A549 (cell line): ENCODE results near the gene UAP1. TPM values are rescaled to one million over a fixed set of nuclear protein-coding genes. Genes with fewer than 3 reads are reported as not detected.

Source experiments
- ATAC-seq, 2 experiments: fragments of 200-7000 bp in 1 of 2; fragments of >200 bp in 1 of 2; cut with Nextera tagmentation in 1 of 2; cut with Tn5 transposase in 1 of 2; 3 replicates each; pipeline versions ENCODE4 v1.8.0 to v1.9.1; 2018 to 2020; ENCODE audit warnings: mild to moderate bottlenecking in 1 of 2, moderate library complexity in 1 of 2
- CTCF ChIA-PET: fragments of 300-600 bp; sonication (Branson Sonifier 250); formaldehyde crosslinking; extraction: SDS; loops from one replicate; lab custom pipeline; 2021; ENCODE audit warnings: antibody characterized with exemption, inconsistent platforms; lab: Yijun Ruan, JAX
- POLR2A ChIA-PET: fragments of 350-600 bp; formaldehyde crosslinking; extraction: SDS; loops from one replicate; lab custom pipeline; 2021; ENCODE audit warnings: antibody characterized with exemption, inconsistent platforms; lab: Yijun Ruan, JAX
- DNase-seq, 2 experiments: peaks; one replicate each; pipeline versions ENCODE4 v3.0.0 to v3.0.0-alpha.2; 2011 to 2016; ENCODE audit warnings: low read depth in 1 of 2, low spot score in 1 of 2
- FAIRE-seq: peaks from 2 replicates; lab custom pipeline; 2011; peaks lifted over from hg19 to GRCh38; lab: Jason Lieb, UNC
- H3K27ac ChIP-seq, 2 experiments: fragments of >200 bp; sonication (Bioruptor Twin); formaldehyde crosslinking; 3 replicates each; pipeline ENCODE4 v1.5.1; 2016 to 2017
- H3K4me1 ChIP-seq: fragments of >200 bp; sonication (Bioruptor Twin); formaldehyde crosslinking; 3 replicates; pipeline ENCODE4 v1.6.1; 2016
- H3K4me2 ChIP-seq: fragments of >200 bp; sonication (Bioruptor Twin); formaldehyde crosslinking; 3 replicates; pipeline ENCODE4 v1.6.1; 2016
- H3K4me3 ChIP-seq: fragments of >200 bp; sonication (Bioruptor Twin); formaldehyde crosslinking; 3 replicates; pipeline ENCODE4 v1.5.1; 2016
- H3K9me3 ChIP-seq: fragments of >200 bp; sonication (Bioruptor Twin); formaldehyde crosslinking; 3 replicates; pipeline ENCODE4 v1.6.1; 2016
- CBX8 ChIP-seq: fragments of 200-600 bp; sonication (generic); IDR thresholded peaks from 2 replicates; pipeline ENCODE4 v1.6.1; 2016
- CEBPB ChIP-seq, 2 experiments: fragments of >200 bp in 1 of 2; sonication (Bioruptor Twin) in 1 of 2; formaldehyde crosslinking in 1 of 2; IDR thresholded peaks; 2 replicates each; pipeline ENCODE4 v1.6.1; 2012 to 2016
- FOXS1 ChIP-seq: fragments of 250-450 bp; sonication (Bioruptor Pico); IDR thresholded peaks from 2 replicates; pipeline ENCODE4 v1.5.0; 2020; ENCODE audit warnings: mild to moderate bottlenecking, moderate library complexity
- GATA3 ChIP-seq: IDR thresholded peaks from 2 replicates; pipeline ENCODE4 v1.6.1; 2012; ENCODE audit warnings: borderline replicate concordance
- MAFK ChIP-seq: fragments of 450-650 bp; IDR thresholded peaks from 2 replicates; pipeline ENCODE4 v1.6.1; 2014; ENCODE audit not compliant: partially characterized antibody
- MAX ChIP-seq: IDR thresholded peaks from 2 replicates; pipeline ENCODE4 v1.6.1; 2012
- PHF8 ChIP-seq: fragments of 200-600 bp; sonication (generic); IDR thresholded peaks from 2 replicates; pipeline ENCODE4 v1.6.1; 2016; ENCODE audit warnings: low read depth, mild to moderate bottlenecking, antibody characterized with exemption, moderate library complexity, borderline replicate concordance
- RAD21 ChIP-seq, 2 experiments: fragments of >200 bp in 1 of 2; sonication (Bioruptor Twin) in 1 of 2; formaldehyde crosslinking in 1 of 2; IDR thresholded peaks in 1 of 2; conservative IDR thresholded peaks in 1 of 2; 2 replicates in 1 of 2; 3 replicates in 1 of 2; pipeline ENCODE4 v1.6.1; 2012 to 2018; ENCODE audit warnings: inconsistent platforms in 1 of 2
- RCOR1 ChIP-seq: fragments of 150-350 bp; IDR thresholded peaks from 2 replicates; pipeline ENCODE4 v1.6.1; 2014; ENCODE audit warnings: antibody characterized with exemption, low read length, low read depth
- SREBF2 ChIP-seq: fragments of 450-650 bp; IDR thresholded peaks from 2 replicates; pipeline ENCODE4 v1.6.1; 2014; ENCODE audit warnings: mild to moderate bottlenecking, moderate library complexity
- TP53 ChIP-seq: fragments of 250-450 bp; sonication (Bioruptor Pico); IDR thresholded peaks from 2 replicates; pipeline ENCODE4 v1.5.0; 2021; ENCODE audit warnings: mild to moderate bottlenecking, moderate library complexity
- ZC3H11A ChIP-seq: fragments of 450-650 bp; IDR thresholded peaks from 2 replicates; pipeline ENCODE4 v1.6.1; 2014; ENCODE audit warnings: antibody characterized with exemption, mild to moderate bottlenecking
- ZSCAN20 ChIP-seq: fragments of 250-450 bp; sonication (Bioruptor Pico); IDR thresholded peaks from 2 replicates; pipeline ENCODE4 v1.8.0; 2022; ENCODE audit warnings: mild to moderate bottlenecking, moderate library complexity
- WGBS: methylation state at CpG from one replicate; pipeline ENCODE4 v1.1.6; 2017; ENCODE audit errors: missing lambda C conversion rate; 5-methylcytosine and 5-hydroxymethylcytosine counted together
- polyA plus RNA-seq, 4 experiments: library from polyadenylated mRNA; depleted of rRNA in 3 of 4; stranded (reverse); fragments of >200 nt; fragmentation: RNase III in 1 of 4; extraction: RNeasy Plus Mini Kit Qiagen cat#74134 plus additional on column Dnase treatment in 1 of 4; gene quantifications; 2 replicates in 3 of 4; 3 replicates in 1 of 4; pipeline ENCODE4 v1.2.3, GENCODE V29; 2011 to 2017
- small RNA-seq, 6 experiments: library from RNA; depleted of rRNA; stranded (forward); fragments of <200 nt; gene quantifications; one replicate each; pipeline ENCODE3, GENCODE V24; 2012

The UAP1 gene
- polyA plus RNA-seq, 2 of the 4 experiments (the other 2 are of a cell fraction), result 19.8 to 25.3 TPM

GRCh38 chr1:162644986-162645314 lies 83.4 kb downstream of the UAP1 start:
- POLR2A ChIA-PET, result no interaction called here
- H3K4me3 ChIP-seq, result no peak overlapping the region
- TF ChIP-seq MAFK (peak; percentile 68), RCOR1 (no peak)
- DNase-seq (no peak), FAIRE-seq (no peak), ATAC-seq (no peak)
- H3K27ac ChIP-seq, result no peak overlapping the region
- H3K4me1 ChIP-seq, result no peaks in the 10 kb centered on the region
- no peak overlapping the region for H3K4me2 ChIP-seq
- H3K9me3 ChIP-seq, result no peaks in the 10 kb centered on the region
- 59% methylated on average over 3 of the region's 3 CpGs for WGBS
- CTCF ChIA-PET, result interaction anchor here (1.2 kb wide), 1 partner anchor 32 kb away, joined by 3 read pairs; no protein-coding TSS in a partner anchor

GRCh38 chr1:162645666-162646065 lies 84.1 kb downstream of the UAP1 start:
- Histone ChIP-seq H3K9me3 (no peaks in the 10 kb centered on the region), H3K27ac (no peak overlapping the region), H3K4me1 (no peaks in the 10 kb centered on the region), H3K4me2 (no peak overlapping the region), H3K4me3 (no peak overlapping the region)
- WGBS, result 56% methylated on average over 4 of the region's 4 CpGs
- ChIA-PET POLR2A (no interaction called here), CTCF (no interaction called here)
- DNase-seq (no peak), FAIRE-seq (no peak), ATAC-seq (no peak)
- no peak for TF ChIP-seq PHF8
- TF ChIP-seq ZSCAN20 (CRISPR knock-in tag), result no peak
- TF ChIP-seq ZC3H11A, result no peak
- no peak for TF ChIP-seq GATA3
- TF ChIP-seq TP53 (CRISPR knock-in tag), result no peak
- TF ChIP-seq MAFK, result no peak
- TF ChIP-seq CEBPB (IDR thresholded peaks at IDR 0.05), result no peak
- no peak for TF ChIP-seq FOXS1 (CRISPR knock-in tag)
- no peak for TF ChIP-seq SREBF2
- TF ChIP-seq CBX8, result no peak
- TF ChIP-seq RAD21 (conservative IDR thresholded peaks at IDR 0.05 in 1 of 2, IDR thresholded peaks at IDR 0.05 in 1 of 2), result no peak

GRCh38 chr1:162649583-162649982 lies 88.1 kb downstream of the UAP1 start:
- ChIA-PET POLR2A (no interaction called here), CTCF (no interaction called here)
- no peak for FAIRE-seq

More at GRCh38 chr1:162649583-162649982, 88.1 kb downstream of the UAP1 start:
- Histone ChIP-seq H3K9me3 (no peaks in the 10 kb centered on the region), H3K4me1 (no peaks in the 10 kb centered on the region), H3K4me3 (no peak overlapping the region), H3K4me2 (no peak overlapping the region), H3K27ac (no peak overlapping the region)
- DNase-seq, result no peak
- ATAC-seq, result no peak
- no peak for TF ChIP-seq RAD21 (conservative IDR thresholded peaks at IDR 0.05 in 1 of 2, IDR thresholded peaks at IDR 0.05 in 1 of 2)
- no peak for TF ChIP-seq GATA3
- no peak for TF ChIP-seq MAX
- 50% methylated on average over 3 of the region's 3 CpGs for WGBS

Small RNAs within 50 kb of the gene (small RNA-seq; reads per million reads assigned to genes)
- 0 reads per million in 6 experiments for gene UQCRBP2

Other genes starting within 250 kb of the UAP1 start
- not detected in 2 replicates for gene SPATA46, start 184.9 kb upstream of the UAP1 start, polyA plus RNA-seq (2011; rRNA removed)
- gene SPATA46, start 184.9 kb upstream of the UAP1 start, polyA plus RNA-seq (2017; fragmentation: RNase III; extraction: RNeasy Plus Mini Kit Qiagen cat#74134 plus additional on column Dnase treatment), result not detected in 3 replicates
- 0.37 and 0.56 TPM in 2 replicates for gene C1orf226, start 180.0 kb upstream of the UAP1 start, polyA plus RNA-seq (2011; rRNA removed)
- 0.32 to 0.38 TPM (median 0.33 TPM) in 3 replicates for gene C1orf226, start 180.0 kb upstream of the UAP1 start, polyA plus RNA-seq (2017; fragmentation: RNase III; extraction: RNeasy Plus Mini Kit Qiagen cat#74134 plus additional on column Dnase treatment)
- gene SH2D1B, start 149.6 kb upstream of the UAP1 start, polyA plus RNA-seq (2011; rRNA removed), result 0.04 TPM in 1 of 2 replicates, not detected in the other
- gene SH2D1B, start 149.6 kb upstream of the UAP1 start, polyA plus RNA-seq (2017; fragmentation: RNase III; extraction: RNeasy Plus Mini Kit Qiagen cat#74134 plus additional on column Dnase treatment), result not detected in 3 replicates
- 33.0 and 42.2 TPM in 2 replicates for gene UHMK1, start 63.9 kb upstream of the UAP1 start, polyA plus RNA-seq (2011; rRNA removed)
- gene UHMK1, start 63.9 kb upstream of the UAP1 start, polyA plus RNA-seq (2017; fragmentation: RNase III; extraction: RNeasy Plus Mini Kit Qiagen cat#74134 plus additional on column Dnase treatment), result 20.2 to 21.7 TPM (median 21.0 TPM) in 3 replicates
- 0.46 and 0.49 TPM in 2 replicates for gene DDR2, start 70.7 kb downstream of the UAP1 start, polyA plus RNA-seq (2011; rRNA removed)
- 0.12 to 0.14 TPM (median 0.14 TPM) in 3 replicates for gene DDR2, start 70.7 kb downstream of the UAP1 start, polyA plus RNA-seq (2017; fragmentation: RNase III; extraction: RNeasy Plus Mini Kit Qiagen cat#74134 plus additional on column Dnase treatment)
- gene HSD17B7, start 229.0 kb downstream of the UAP1 start, polyA plus RNA-seq (2011; rRNA removed), result 22.1 and 23.4 TPM in 2 replicates
- gene HSD17B7, start 229.0 kb downstream of the UAP1 start, polyA plus RNA-seq (2017; fragmentation: RNase III; extraction: RNeasy Plus Mini Kit Qiagen cat#74134 plus additional on column Dnase treatment), result 10.4 to 14.6 TPM (median 14.0 TPM) in 3 replicates